Germinal center (tissue), 1 donor: ENCODE results near the gene SLC25A6.
"Not testable (repeated sequence)": the region's sequence is repeated elsewhere in the genome, so short reads cannot be mapped to it uniquely, and the experiment has no call there.

Experiments
- DNase-seq: peaks from one replicate; pipeline ENCODE4 v3.0.0; 2012; ENCODE audit warnings: mixed read lengths, low spot score

The SLC25A6 gene

DNA sequence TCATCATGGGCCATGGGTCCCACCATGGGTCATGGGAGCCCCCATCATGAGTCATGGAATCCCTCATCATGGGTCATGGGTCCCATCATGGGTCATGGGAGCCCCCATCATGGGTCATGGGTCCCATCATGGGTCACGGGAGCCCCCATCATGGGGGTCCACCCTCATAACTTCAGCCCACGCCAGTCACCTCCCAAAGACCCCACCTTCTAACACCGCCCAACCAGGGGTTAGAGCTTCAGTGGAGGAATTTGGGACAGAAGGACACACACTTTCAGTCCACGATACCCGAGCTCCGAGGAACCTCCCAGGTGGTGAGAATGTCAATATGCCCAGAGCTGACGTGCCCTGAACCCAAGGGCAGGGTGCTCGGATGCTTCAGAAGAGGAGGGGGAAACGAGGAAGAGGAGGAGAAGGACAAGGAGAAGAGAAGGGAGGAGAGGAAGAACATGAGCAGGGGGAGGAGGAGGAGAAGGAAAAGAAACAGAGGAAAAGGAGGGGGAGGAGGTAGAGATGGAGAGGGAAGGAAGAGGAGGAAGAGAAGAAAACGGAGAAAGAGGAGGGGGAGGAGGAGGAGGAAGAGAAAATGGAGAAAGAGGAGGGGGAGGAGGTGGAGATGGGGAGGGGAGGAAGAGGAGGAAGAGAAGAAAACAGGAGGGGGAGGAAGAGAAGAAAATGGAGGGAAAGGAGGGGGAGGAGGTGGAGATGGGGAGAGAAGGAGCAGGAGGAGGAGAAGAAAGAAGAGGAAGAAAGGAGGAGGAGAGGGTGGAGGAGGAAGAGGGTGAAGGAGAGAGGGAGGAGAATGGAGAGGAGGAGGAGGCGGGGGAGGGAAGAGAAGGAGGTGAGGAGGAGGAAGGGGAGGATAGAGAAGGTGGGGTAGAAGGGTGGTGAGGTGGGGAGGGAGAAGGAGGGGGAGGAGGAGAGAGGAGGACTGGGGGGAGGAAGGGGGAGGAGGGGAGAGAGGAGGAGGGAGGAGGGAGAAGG is 37.6 kb downstream of the SLC25A6 start:
- no peak for DNase-seq

DNA sequence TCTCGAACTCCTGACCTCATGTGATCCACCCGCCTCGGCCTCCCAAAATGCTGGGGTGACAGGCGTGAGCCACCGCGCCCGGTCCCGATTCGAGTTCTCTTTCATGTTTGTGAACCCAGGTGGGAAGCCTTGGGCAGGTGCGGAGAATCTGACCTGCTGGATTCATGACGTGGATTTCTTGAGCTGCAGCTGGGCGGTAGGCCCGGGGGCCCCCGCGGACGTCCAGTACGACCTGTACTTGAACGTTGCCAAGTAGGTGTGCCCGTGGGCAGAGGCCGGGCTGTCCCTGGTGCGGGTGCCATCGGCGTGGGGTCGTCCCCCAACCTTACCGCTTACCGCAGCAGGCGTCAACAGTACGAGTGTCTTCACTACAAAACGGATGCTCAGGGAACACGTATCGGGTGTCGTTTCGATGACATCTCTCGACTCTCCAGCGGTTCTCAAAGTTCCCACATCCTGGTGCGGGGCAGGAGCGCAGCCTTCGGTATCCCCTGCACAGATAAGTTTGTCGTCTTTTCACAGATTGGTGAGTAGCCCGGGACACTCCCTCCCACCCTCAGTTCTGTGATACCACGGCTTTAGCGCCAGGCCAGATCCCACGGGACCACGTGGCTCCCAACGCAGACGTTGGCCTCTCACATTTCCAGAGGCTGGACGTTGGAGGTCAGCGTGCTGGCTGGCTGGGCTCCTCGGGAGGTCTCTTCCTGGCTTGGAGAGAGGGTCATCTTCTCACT is 39.8 kb downstream of the SLC25A6 start:
- no peak for DNase-seq

DNA sequence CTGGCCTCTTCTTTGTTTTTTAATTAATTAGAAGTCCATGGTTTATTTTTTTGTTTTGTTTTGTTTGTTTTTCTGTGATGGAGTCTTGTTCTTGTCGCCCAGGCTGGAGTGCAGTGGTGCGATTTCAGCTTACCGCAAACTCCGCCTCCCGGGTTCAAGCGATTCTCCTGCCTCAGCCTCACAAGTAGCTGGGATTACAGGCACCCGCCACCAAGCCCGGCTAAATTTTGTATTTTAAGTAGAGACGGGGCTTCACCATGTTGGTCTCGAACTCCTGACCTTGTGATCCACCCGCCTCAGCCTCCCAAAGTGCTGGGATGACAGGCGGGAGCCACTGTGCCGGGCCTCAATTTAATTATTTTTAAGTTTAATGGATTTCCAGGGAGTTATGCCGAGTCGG is 42.3 kb downstream of the SLC25A6 start:
- DNase-seq, result not testable (repeated sequence)

DNA sequence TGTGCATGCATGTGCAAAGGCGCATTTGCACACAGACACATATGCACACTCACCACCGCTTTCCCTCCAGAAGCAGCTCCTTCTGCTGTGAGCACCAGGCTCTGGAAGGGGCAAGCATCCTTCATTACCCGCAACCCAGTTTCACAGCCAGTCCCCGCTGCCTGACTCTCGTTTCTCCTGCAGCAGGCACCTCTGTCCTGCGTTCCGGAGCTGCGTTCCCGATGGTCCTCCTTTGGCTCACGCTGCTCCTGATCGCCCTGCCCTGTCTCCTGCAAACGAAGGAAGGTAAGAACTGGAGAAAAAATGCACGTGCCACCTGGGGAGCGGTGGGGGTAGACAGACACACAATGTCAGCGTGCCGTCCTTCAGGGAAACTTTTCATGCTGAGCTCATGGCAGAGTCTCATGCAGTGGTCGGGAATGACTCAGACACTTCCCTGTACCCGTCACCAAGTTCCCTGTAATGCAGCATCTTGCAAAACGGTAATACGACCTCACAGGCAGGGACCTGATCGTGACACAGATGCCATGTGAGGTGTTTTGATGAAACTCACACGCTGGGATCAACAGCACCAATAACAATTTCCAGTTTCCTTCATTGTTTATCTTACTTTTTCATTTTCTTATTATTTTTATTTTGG is 50.2 kb downstream of the SLC25A6 start:
- DNase-seq, result no peak

DNA sequence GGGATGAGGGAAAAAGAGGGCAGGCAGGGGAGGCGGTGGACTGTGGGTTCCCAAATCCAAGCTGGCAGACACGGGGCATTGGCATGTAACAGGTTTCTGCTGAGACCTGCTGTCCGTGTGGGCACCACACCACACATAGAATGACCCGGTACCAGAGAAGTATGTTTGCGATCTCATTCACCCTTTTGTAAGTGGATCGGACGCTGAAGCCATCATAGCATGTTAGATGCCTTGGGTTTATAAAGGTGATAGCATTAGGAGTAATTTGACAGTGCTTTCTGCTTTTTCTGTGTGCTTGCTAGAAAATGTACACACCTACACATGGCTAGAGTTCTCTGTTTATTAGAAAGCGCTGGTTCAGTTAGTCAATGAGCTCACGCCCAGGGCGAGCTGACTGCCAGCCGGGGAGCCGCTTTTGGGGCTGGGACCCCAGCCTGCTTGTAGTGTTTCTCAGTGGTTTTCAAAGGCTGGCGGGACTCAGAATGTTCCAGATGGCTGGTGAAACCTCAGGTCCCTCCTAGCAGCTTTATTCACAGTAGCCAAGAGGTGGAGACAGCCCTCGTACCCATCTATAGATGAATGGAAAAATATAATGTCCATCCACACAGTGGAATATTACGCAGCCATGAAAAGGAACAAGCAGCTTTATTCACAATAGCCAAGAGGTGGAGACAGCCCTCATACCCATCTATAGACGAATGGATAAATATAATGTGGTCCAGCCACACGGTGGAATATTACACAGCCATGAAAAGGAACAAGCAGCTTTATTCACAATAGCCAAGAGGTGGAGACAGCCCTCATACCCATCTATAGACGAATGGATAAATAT is 54.7 kb downstream of the SLC25A6 start:
- DNase-seq, result no peak

DNA sequence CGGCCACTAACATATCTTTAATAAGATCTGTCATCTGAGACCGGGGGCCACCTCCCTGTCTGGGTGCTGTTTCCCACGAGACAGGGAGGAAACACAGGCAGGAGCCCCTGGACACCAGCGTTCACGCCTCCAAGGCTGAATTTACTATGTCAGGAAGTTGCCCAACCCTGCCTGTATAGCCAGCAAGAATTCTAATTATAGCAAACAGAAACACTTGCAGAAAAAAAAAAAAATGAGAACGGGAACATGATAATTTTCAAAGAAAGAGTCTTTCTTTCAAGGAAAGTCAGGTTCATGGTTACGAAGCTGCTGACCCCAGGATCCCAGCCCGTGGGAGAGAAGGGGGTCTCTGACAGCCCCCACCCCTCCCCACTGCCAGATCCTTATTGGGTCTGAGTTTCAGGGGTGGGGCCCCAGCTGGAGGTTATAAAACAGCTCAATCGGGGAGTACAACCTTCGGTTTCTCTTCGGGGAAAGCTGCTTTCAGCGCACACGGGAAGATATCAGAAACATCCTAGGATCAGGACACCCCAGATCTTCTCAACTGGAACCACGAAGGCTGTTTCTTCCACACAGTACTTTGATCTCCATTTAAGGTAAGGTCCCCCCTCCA is 55.5 kb downstream of the SLC25A6 start, which contains the start of gene IL3RA:
TSS of gene IL3RA (plus strand) at position 455 of the 613 bp plus-strand sequence. CDS start 4,981 bp downstream, outside the sequence.
- no peak for DNase-seq
